Measurements from ENCODE around the gene TBX19. TPM values are rescaled to one million over a fixed set of nuclear protein-coding genes. Genes with fewer than 3 reads are reported as not detected.

The TBX19 gene
- total RNA-seq, 1 experiment from 2014 or later, result 3.0 TPM

GRCh38 chr1:168304865-168305264 lies 24.2 kb downstream of the TBX19 start:
- H3K27me3 ChIP-seq (ENCODE audit: insufficient read depth, low read length), result no peaks in the 10 kb centered on the region
- no peak overlapping the region for H3K27ac ChIP-seq (ENCODE audit: low read depth, low read length)
- H3K9me3 ChIP-seq (ENCODE audit: control insufficient read depth in 1 of 2, insufficient read depth in 1 of 2, low read depth in 1 of 2, low read length in 2 of 2), result no peaks in the 10 kb centered on the region
- BruUV-seq (replicated peaks), result no TSS peak
- RAD21 ChIA-PET (ENCODE audit: low non-redundant PET in 1 of 2, low total read pairs in 2 of 2, uncharacterized antibody in 2 of 2, unreplicated experiment in 2 of 2), result no interaction called here
- H3K9me2 ChIP-seq (ENCODE audit: insufficient read depth), result no peaks in the 10 kb centered on the region
- DNase-seq (ENCODE audit: low read depth, low spot score), result no peak
- ATAC-seq, result no peak
- no peaks in the 10 kb centered on the region for H3K79me2 ChIP-seq (ENCODE audit: insufficient read depth, low read length)
- no peaks in the 10 kb centered on the region for H4K20me1 ChIP-seq (ENCODE audit: insufficient read depth)
- H3K4me3 ChIP-seq (replicated peaks in 1 of 2; ENCODE audit: low read depth in 1 of 2, low read length in 2 of 2), result no peak overlapping the region
- CTCF ChIA-PET, result interaction anchor here (1.5 kb wide), 1 partner anchor 38 kb away, joined by 4 read pairs; no protein-coding TSS in a partner anchor
- no peak overlapping the region for H3K9ac ChIP-seq (ENCODE audit: low read length)
- no peak overlapping the region for H2AFZ ChIP-seq (ENCODE audit: low read depth, low read length, poor library complexity, severe bottlenecking)
- no peak for TF ChIP-seq EGR1 (IDR thresholded peaks at IDR 0.05; ENCODE audit: low read depth)
- TF ChIP-seq REST (IDR thresholded peaks at IDR 0.05; ENCODE audit: low read depth), result no peak
- no peak for TF ChIP-seq SP1 (IDR thresholded peaks at IDR 0.05; ENCODE audit: low read depth)
- no peak for TF ChIP-seq SIN3A (IDR thresholded peaks at IDR 0.05; ENCODE audit: low read depth)
- no peak for TF ChIP-seq TCF7L2 (IDR thresholded peaks at IDR 0.05; ENCODE audit: borderline replicate concordance, extremely low read depth, insufficient read depth, insufficient read length)
- TF ChIP-seq, protein P1, sequence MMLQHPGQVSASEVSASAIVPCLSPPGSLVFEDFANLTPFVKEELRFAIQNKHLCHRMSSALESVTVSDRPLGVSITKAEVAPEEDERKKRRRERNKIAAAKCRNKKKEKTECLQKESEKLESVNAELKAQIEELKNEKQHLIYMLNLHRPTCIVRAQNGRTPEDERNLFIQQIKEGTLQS (IDR thresholded peaks at IDR 0.05), result no peak
- TF ChIP-seq SRF (IDR thresholded peaks at IDR 0.05; ENCODE audit: low read depth), result no peak
- TF ChIP-seq EZH2 (IDR thresholded peaks at IDR 0.05), result no peak
- TF ChIP-seq CBX3 (IDR thresholded peaks at IDR 0.05; ENCODE audit: low read depth), result no peak
- no peak for TF ChIP-seq CTCF (IDR thresholded peaks at IDR 0.05 in 2 of 3, conservative IDR thresholded peaks at IDR 0.05 in 1 of 3; ENCODE audit: borderline replicate concordance in 1 of 3, insufficient read depth in 1 of 3, low read depth in 2 of 3, low read length in 2 of 3)
- TF ChIP-seq, protein P2, sequence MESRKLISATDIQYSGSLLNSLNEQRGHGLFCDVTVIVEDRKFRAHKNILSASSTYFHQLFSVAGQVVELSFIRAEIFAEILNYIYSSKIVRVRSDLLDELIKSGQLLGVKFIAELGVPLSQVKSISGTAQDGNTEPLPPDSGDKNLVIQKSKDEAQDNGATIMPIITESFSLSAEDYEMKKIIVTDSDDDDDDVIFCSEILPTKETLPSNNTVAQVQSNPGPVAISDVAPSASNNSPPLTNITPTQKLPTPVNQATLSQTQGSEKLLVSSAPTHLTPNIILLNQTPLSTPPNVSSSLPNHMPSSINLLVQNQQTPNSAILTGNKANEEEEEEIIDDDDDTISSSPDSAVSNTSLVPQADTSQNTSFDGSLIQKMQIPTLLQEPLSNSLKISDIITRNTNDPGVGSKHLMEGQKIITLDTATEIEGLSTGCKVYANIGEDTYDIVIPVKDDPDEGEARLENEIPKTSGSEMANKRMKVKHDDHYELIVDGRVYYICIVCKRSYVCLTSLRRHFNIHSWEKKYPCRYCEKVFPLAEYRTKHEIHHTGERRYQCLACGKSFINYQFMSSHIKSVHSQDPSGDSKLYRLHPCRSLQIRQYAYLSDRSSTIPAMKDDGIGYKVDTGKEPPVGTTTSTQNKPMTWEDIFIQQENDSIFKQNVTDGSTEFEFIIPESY (IDR thresholded peaks at IDR 0.05; ENCODE audit: extremely low read depth, insufficient replicate concordance, low read length), result no peak
- TF ChIP-seq FOSL1 (IDR thresholded peaks at IDR 0.05; ENCODE audit: low read depth), result no peak
- no peak for TF ChIP-seq RAD21 (IDR thresholded peaks at IDR 0.05; ENCODE audit: low read depth)
- TF ChIP-seq POLR2AphosphoS5 (IDR thresholded peaks at IDR 0.05; ENCODE audit: low read depth, low read length), result no peak
- no peak for TF ChIP-seq CEBPB (IDR thresholded peaks at IDR 0.05; ENCODE audit: low read depth)
- TF ChIP-seq ELF1 (IDR thresholded peaks at IDR 0.05; ENCODE audit: borderline replicate concordance, low read depth), result no peak
- TF ChIP-seq JUND (IDR thresholded peaks at IDR 0.05), result no peak
- TF ChIP-seq ZNF274 (IDR thresholded peaks at IDR 0.05; ENCODE audit: low read depth, low read length), result no peak
- TF ChIP-seq ZFX (IDR thresholded peaks at IDR 0.05), result no peak
- TF ChIP-seq MAX (IDR thresholded peaks at IDR 0.05), result no peak
- POLR2A ChIA-PET, result no interaction called here
- no peaks in the 10 kb centered on the region for H3K36me3 ChIP-seq (ENCODE audit: control insufficient read depth in 1 of 2, insufficient read depth in 2 of 2, low read length in 2 of 2)
- no peak overlapping the region for H3K4me2 ChIP-seq (ENCODE audit: low read length)
- H3K4me1 ChIP-seq (ENCODE audit: control insufficient read depth in 1 of 2, insufficient read depth in 2 of 2, low read length in 2 of 2), result peaks cover 19 to 35% of the 10 kb centered on the region in 2 experiments
- intact Hi-C loops (cut with micrococcal nuclease), result no loop called here

All from HCT116 (cell line).